GM12801 (cell line): ENCODE measurements around the gene PIK3C2G.

Experiments
- TF ChIP-seq, protein P1 (sequence below): IDR thresholded peaks from one replicate; pipeline ENCODE4 v1.5.1; 2011; ENCODE audit warnings: control low read depth; ENCODE audit not compliant: insufficient read length; ENCODE audit errors: extremely low read depth

PIK3C2G gene

DNA sequence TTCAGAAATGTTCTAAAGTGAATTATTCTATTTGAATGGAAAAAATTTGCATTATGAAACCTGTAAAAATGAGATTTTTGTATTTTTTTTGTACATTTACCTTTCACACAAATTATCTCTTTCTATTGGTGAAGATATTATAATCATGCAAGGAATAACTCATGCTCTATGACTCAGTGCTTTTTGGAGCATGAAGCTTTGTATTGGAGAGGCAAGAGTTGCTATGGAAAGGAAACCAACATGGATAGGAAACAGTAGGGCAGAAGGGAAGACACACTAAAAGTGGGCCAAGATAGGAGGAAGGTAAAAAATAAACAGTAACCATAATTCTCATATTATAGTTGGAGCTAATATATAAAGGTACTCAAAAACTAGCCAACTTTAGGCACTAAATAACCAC is 397.5 kb downstream of the PIK3C2G start:
- TF ChIP-seq, protein P1, sequence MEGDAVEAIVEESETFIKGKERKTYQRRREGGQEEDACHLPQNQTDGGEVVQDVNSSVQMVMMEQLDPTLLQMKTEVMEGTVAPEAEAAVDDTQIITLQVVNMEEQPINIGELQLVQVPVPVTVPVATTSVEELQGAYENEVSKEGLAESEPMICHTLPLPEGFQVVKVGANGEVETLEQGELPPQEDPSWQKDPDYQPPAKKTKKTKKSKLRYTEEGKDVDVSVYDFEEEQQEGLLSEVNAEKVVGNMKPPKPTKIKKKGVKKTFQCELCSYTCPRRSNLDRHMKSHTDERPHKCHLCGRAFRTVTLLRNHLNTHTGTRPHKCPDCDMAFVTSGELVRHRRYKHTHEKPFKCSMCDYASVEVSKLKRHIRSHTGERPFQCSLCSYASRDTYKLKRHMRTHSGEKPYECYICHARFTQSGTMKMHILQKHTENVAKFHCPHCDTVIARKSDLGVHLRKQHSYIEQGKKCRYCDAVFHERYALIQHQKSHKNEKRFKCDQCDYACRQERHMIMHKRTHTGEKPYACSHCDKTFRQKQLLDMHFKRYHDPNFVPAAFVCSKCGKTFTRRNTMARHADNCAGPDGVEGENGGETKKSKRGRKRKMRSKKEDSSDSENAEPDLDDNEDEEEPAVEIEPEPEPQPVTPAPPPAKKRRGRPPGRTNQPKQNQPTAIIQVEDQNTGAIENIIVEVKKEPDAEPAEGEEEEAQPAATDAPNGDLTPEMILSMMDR = no peak

DNA sequence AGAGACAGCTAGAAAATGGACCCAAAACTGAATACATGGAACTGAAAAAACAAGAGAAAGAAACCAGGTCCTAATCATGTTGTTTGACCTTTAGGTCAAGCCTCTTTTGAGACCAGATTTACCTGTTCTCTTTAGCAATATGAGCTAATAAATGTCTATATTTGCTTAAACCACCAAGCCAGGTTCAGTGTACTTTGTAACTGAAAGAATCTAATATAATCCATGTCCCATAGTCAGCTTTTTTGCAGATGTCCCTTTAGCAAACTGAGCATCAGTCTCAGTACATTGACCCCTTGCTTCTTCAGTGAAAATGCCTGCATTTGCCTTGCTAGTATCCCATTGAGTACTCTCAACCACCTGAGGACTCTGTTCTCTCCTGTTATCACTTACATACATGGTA is 414.8 kb downstream of the PIK3C2G start:
- TF ChIP-seq, protein P1 = no peak

DNA sequence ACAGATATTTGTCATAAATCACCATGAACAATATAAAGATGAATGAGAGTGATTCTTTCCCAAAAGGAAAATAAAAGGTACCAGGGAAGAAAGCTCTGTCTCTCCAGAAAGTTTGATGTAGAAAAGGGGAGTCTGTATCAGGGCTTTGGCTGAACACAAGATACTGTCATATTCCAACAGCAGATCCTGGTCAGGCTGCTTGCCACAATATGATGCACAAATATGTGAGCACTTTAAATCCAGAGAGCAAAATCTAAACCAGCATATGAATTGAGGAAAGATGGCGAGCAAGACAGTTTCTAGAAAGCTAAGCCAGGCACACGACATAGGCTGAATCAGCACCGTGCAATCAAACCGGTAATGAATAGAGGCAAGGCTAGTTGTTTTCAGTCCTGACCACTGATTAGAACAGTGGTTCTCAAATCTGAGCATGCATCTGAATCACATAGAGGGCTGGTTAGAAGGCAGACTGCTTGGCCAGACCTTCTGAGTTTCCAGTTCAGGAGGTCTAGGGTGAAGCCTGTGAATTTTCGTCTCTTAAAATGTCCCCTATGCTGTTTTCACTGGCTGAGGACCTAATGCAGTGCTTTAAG is 415.8 kb downstream of the PIK3C2G start:
- TF ChIP-seq, protein P1 = no peak

DNA sequence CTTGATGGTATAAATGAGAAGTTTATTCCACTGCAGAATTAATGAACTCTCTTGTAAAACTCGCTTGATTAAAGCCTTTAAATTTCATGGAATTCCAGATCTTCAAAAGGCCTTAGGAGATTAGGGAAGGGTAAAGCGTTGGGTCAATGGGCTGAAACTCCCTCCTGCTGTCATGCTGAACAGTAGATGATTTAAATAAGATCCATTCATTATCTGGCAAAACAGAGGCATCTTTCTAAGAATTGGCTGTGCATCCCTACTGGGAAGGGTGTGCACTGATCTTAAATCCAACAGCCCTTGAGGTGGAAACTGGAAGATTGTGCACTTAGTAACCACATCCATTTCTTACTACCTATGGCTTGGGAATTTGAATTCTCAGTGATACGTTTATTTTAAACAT is 420.5 kb downstream of the PIK3C2G start:
- TF ChIP-seq, protein P1 = no peak

DNA sequence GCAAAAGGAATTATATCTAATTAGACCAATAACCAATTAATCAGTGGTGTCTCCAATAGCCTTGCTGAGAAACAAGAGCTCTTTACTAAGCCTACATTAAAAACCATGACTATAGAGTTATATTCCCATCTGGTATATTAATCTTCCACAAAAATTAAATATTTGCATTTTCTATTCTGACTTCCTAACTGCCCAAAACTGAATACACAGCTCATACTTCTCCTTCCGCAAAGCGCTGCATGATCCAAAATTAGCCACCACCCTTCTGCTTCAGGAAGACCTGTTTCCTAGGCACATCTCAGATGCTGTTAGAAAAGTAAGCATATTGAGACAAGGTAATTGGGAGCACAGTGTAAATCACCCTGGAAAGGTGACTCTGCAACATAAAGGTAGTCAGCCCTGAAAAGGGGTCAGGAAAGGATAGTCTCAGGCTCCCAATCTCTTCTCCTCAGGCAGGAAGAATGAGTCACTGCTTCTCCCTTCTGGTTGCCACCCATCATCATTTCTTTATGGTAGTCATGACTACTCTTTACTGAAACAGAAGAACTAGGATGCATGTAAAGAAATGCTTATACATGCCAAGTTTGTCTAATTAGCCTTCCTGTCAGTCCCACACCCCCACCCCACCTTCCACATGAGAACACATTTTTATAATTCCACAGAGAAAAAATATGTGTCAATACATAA is 422.2 kb downstream of the PIK3C2G start:
- TF ChIP-seq, protein P1 = no peak

- TF ChIP-seq, protein P1 = no peak
Observed at GRCh38 chr12:18684430-18684829, 423.1 kb downstream of the PIK3C2G start.

- TF ChIP-seq, protein P1 = no peak
Observed at GRCh38 chr12:18689771-18690170, 428.5 kb downstream of the PIK3C2G start.
